Measurements from ENCODE around the gene FCHSD2.

DNA sequence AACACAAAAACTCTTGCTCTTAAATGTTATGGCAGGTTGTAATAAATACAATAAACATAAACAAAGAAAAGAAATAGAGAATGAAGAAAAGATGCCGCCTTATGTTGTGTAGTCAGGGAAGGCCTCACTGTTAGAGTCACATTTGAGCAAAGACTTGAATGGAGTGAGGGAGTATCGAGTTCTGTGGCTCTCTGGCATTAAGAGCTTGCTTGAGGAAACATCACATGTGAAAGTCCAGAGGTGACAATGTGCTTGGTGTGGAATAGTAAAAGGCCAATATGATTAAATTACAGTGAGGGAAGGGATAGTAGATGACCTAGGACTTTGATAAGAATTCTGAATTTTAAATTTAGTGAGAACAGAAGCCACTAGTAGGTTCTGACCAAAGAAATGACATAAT, 188.5 kb downstream of the FCHSD2 start:
- TF ChIP-seq, protein P1, sequence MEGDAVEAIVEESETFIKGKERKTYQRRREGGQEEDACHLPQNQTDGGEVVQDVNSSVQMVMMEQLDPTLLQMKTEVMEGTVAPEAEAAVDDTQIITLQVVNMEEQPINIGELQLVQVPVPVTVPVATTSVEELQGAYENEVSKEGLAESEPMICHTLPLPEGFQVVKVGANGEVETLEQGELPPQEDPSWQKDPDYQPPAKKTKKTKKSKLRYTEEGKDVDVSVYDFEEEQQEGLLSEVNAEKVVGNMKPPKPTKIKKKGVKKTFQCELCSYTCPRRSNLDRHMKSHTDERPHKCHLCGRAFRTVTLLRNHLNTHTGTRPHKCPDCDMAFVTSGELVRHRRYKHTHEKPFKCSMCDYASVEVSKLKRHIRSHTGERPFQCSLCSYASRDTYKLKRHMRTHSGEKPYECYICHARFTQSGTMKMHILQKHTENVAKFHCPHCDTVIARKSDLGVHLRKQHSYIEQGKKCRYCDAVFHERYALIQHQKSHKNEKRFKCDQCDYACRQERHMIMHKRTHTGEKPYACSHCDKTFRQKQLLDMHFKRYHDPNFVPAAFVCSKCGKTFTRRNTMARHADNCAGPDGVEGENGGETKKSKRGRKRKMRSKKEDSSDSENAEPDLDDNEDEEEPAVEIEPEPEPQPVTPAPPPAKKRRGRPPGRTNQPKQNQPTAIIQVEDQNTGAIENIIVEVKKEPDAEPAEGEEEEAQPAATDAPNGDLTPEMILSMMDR (IDR thresholded peaks at IDR 0.05; ENCODE audit: insufficient read depth, low read depth, low read length), result no peak
- TF ChIP-seq EZH2 (IDR thresholded peaks at IDR 0.05; ENCODE audit: insufficient read depth, low read length), result no peak

All from astrocyte (in vitro differentiated cells and primary cell).